ENCODE results near the gene CEPT1. TPM values are rescaled to one million over a fixed set of nuclear protein-coding genes. Genes with fewer than 3 reads are reported as not detected.

CEPT1 gene
- polyA plus RNA-seq, 1 donor from 2014 or later = 49.1 TPM

- Histone ChIP-seq H3K9me2 (ENCODE audit: insufficient read depth, low read length) (no peaks in the 10 kb centered on the region), H3K9me3 (ENCODE audit: low read length) (no peaks in the 10 kb centered on the region), H2AFZ (ENCODE audit: low read depth, low read length) (no peak overlapping the region), H3K4me3 (ENCODE audit: low read length) (no peak overlapping the region), H3K36me3 (ENCODE audit: insufficient read depth, low read length) (no peaks in the 10 kb centered on the region), H3K79me2 (replicated peaks; ENCODE audit: insufficient read depth, low read length) (no peaks in the 10 kb centered on the region), H3F3A (ENCODE audit: insufficient read depth, low read length, poor library complexity, severe bottlenecking) (no peaks in the 10 kb centered on the region), H3K4me2 (ENCODE audit: low read length) (no peak overlapping the region), H3K9ac (ENCODE audit: low read length) (no peak overlapping the region), H3K27ac (ENCODE audit: low read length) (no peak overlapping the region), H3K27me3 (ENCODE audit: insufficient read depth, low read depth, low read length) (no peaks in the 10 kb centered on the region), H4K20me1 (ENCODE audit: insufficient read depth) (no peaks in the 10 kb centered on the region)
- TF ChIP-seq EZH2 (IDR thresholded peaks at IDR 0.05; ENCODE audit: borderline replicate concordance, insufficient read depth, low read length, poor library complexity, severe bottlenecking) = no peak
- TF ChIP-seq REST (IDR thresholded peaks at IDR 0.05; ENCODE audit: borderline replicate concordance) = no peak
- no peak for TF ChIP-seq RAD21 (conservative IDR thresholded peaks at IDR 0.05)
- TF ChIP-seq TAF1 (IDR thresholded peaks at IDR 0.05; ENCODE audit: low read depth) = no peak
- no peak for TF ChIP-seq POLR2AphosphoS5 (IDR thresholded peaks at IDR 0.05)
- no peak for TF ChIP-seq MXI1 (conservative IDR thresholded peaks at IDR 0.05; ENCODE audit: poor library complexity, severe bottlenecking)
- TF ChIP-seq EP300 (conservative IDR thresholded peaks at IDR 0.05; ENCODE audit: poor library complexity, severe bottlenecking) = no peak
- TF ChIP-seq, protein P1, sequence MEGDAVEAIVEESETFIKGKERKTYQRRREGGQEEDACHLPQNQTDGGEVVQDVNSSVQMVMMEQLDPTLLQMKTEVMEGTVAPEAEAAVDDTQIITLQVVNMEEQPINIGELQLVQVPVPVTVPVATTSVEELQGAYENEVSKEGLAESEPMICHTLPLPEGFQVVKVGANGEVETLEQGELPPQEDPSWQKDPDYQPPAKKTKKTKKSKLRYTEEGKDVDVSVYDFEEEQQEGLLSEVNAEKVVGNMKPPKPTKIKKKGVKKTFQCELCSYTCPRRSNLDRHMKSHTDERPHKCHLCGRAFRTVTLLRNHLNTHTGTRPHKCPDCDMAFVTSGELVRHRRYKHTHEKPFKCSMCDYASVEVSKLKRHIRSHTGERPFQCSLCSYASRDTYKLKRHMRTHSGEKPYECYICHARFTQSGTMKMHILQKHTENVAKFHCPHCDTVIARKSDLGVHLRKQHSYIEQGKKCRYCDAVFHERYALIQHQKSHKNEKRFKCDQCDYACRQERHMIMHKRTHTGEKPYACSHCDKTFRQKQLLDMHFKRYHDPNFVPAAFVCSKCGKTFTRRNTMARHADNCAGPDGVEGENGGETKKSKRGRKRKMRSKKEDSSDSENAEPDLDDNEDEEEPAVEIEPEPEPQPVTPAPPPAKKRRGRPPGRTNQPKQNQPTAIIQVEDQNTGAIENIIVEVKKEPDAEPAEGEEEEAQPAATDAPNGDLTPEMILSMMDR (IDR thresholded peaks at IDR 0.05; ENCODE audit: poor library complexity, severe bottlenecking) = no peak
- TF ChIP-seq SMC3 (conservative IDR thresholded peaks at IDR 0.05; ENCODE audit: poor library complexity) = no peak
Measured at GRCh38 chr1:111193712-111194480, 53.9 kb downstream of the CEPT1 start.

DNA sequence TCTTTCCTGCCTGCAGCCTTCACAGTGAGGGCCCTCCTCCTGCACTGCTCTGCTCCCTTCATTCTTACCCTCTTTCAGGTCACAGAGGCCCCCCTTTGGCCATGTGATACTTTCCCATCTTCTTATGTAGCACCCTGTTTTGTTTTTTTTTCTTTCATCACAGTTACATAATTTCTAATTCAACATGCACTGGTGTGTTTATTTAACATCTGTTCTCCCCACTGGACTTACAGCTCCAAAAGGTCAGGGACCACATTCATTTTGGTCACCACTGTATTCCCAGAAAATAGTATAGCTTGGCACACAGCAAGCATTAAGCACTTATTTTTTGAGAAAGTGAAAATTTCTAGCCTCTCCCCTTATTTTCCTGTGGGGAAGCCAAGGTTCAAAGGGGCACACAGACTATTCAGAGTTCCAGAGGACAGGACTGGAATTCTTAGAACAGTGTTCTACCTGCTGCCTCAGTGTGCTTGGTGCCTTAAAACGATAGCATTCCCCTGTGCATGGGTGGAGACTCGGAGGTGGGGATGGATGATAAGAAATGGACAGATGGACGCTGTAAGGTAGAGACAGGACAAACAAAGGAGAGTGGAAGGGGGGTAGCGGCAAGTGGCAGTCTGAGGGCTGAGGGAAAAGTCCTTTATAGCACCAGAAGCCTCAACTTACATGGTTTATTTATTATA is 55.1 kb downstream of the CEPT1 start:
- Histone ChIP-seq H3K4me2 (ENCODE audit: low read length) (no peak overlapping the region), H3K9ac (ENCODE audit: low read length) (no peak overlapping the region), H3K79me2 (replicated peaks; ENCODE audit: insufficient read depth, low read length) (no peaks in the 10 kb centered on the region), H3K9me2 (ENCODE audit: insufficient read depth, low read length) (no peaks in the 10 kb centered on the region), H3F3A (ENCODE audit: insufficient read depth, low read length, poor library complexity, severe bottlenecking) (no peaks in the 10 kb centered on the region), H4K20me1 (ENCODE audit: insufficient read depth) (no peaks in the 10 kb centered on the region), H3K36me3 (ENCODE audit: insufficient read depth, low read length) (no peaks in the 10 kb centered on the region), H3K9me3 (ENCODE audit: low read length) (no peaks in the 10 kb centered on the region), H3K27ac (ENCODE audit: low read length) (no peak overlapping the region), H3K27me3 (ENCODE audit: insufficient read depth, low read depth, low read length) (no peaks in the 10 kb centered on the region), H2AFZ (ENCODE audit: low read depth, low read length) (no peak overlapping the region), H3K4me3 (ENCODE audit: low read length) (no peak overlapping the region)
- no peak for TF ChIP-seq RAD21 (conservative IDR thresholded peaks at IDR 0.05)
- TF ChIP-seq TAF1 (IDR thresholded peaks at IDR 0.05; ENCODE audit: low read depth) = no peak
- TF ChIP-seq, protein P1 (IDR thresholded peaks at IDR 0.05; ENCODE audit: poor library complexity, severe bottlenecking) = no peak
- no peak for TF ChIP-seq EP300 (conservative IDR thresholded peaks at IDR 0.05; ENCODE audit: poor library complexity, severe bottlenecking)
- no peak for TF ChIP-seq EZH2 (IDR thresholded peaks at IDR 0.05; ENCODE audit: borderline replicate concordance, insufficient read depth, low read length, poor library complexity, severe bottlenecking)
- TF ChIP-seq POLR2AphosphoS5 (IDR thresholded peaks at IDR 0.05) = no peak
- no peak for TF ChIP-seq SMC3 (conservative IDR thresholded peaks at IDR 0.05; ENCODE audit: poor library complexity)
- TF ChIP-seq MXI1 (conservative IDR thresholded peaks at IDR 0.05; ENCODE audit: poor library complexity, severe bottlenecking) = no peak
- TF ChIP-seq REST (IDR thresholded peaks at IDR 0.05; ENCODE audit: borderline replicate concordance) = no peak
